ENCODE measurements around the gene SULT4A1. TPM values are rescaled to one million over a fixed set of nuclear protein-coding genes. Genes with fewer than 3 reads are reported as not detected.
A peak's percentile ranks its signal among the peaks of the same experiment; 100 is the strongest.

SULT4A1 gene
- total RNA-seq, 1 experiment from 2014 or later = 15.0 TPM

DNA sequence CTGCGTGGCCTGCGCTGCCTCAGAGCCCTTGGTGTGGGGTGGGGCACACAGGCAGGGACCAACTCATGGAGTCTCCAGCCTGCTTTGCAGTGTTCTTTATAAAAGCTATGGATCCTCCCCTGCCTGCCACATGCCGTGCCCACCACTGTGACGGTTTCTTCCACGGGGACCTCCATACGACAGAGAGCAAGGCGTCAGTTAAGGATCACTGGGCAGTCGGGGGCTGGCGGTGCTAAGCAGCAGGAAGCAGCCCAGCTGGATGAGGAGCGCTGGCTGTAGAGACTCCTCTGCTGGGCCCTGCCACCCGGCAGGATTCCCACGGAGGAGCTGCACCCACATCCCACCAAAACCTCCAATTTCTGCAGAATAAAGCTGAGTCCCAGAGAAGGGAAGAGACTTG, 27.1 kb downstream of the SULT4A1 start:
- no peak overlapping the region for H4K91ac ChIP-seq (ENCODE audit: insufficient read length, low read depth, low read length)
- no peak overlapping the region for H3T11ph ChIP-seq (ENCODE audit: low read length)
- no CpG with 5 or more reads among the region's 12 CpGs for WGBS (ENCODE audit: extremely low coverage, insufficient read length, low lambda C conversion rate)
- no peak overlapping the region for H3K18ac ChIP-seq (ENCODE audit: insufficient read length, low read depth, low read length)
- H4K8ac ChIP-seq (replicated peaks; ENCODE audit: insufficient read length, low read depth, low read length) = no peak overlapping the region
- no peak overlapping the region for H2BK120ac ChIP-seq (ENCODE audit: low read depth, low read length, poor library complexity, severe bottlenecking)
- no peak overlapping the region for H3K9ac ChIP-seq (ENCODE audit: extremely low read depth, insufficient read length, low read length)
- no peak overlapping the region for H2BK15ac ChIP-seq (ENCODE audit: low read depth, low read length)
- H3K23ac ChIP-seq (ENCODE audit: insufficient read length, low read depth, low read length) = no peak overlapping the region
- H3K27ac ChIP-seq (ENCODE audit: insufficient read length, low read depth, low read length) = no peak overlapping the region
- H3K56ac ChIP-seq (ENCODE audit: insufficient read length, low read depth, low read length) = no peak overlapping the region
- peak overlapping the region in 2 of 3 experiments; percentile 39 to 71; a peak in 3 of 7 replicates for H3K27ac Mint-ChIP-seq
- no peak overlapping the region for H3K14ac ChIP-seq (ENCODE audit: insufficient read depth, low read length)
- TF ChIP-seq, protein P1, sequence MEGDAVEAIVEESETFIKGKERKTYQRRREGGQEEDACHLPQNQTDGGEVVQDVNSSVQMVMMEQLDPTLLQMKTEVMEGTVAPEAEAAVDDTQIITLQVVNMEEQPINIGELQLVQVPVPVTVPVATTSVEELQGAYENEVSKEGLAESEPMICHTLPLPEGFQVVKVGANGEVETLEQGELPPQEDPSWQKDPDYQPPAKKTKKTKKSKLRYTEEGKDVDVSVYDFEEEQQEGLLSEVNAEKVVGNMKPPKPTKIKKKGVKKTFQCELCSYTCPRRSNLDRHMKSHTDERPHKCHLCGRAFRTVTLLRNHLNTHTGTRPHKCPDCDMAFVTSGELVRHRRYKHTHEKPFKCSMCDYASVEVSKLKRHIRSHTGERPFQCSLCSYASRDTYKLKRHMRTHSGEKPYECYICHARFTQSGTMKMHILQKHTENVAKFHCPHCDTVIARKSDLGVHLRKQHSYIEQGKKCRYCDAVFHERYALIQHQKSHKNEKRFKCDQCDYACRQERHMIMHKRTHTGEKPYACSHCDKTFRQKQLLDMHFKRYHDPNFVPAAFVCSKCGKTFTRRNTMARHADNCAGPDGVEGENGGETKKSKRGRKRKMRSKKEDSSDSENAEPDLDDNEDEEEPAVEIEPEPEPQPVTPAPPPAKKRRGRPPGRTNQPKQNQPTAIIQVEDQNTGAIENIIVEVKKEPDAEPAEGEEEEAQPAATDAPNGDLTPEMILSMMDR (conservative IDR thresholded peaks at IDR 0.05) = no peak
- no peaks in the 10 kb centered on the region for H3K27me3 ChIP-seq (ENCODE audit: insufficient read depth, low read length)
- no peak for DNase-seq
- H2BK20ac ChIP-seq (ENCODE audit: low read depth, low read length, poor library complexity, severe bottlenecking) = no peak overlapping the region
- H3K4ac ChIP-seq (ENCODE audit: low read depth, low read length) = no peak overlapping the region
- peaks cover 11 to 42% (median 41%) of the 10 kb centered on the region in 3 experiments; a peak in 6 of 7 replicates for H3K36me3 Mint-ChIP-seq (ENCODE audit: insufficient read depth in 1 of 3, low read depth in 3 of 3)
- no peaks in the 10 kb centered on the region for H3K9me3 Mint-ChIP-seq
- H3K27me3 Mint-ChIP-seq (ENCODE audit: low read depth) = no peaks in the 10 kb centered on the region
- no peaks in the 10 kb centered on the region for H3K9me3 ChIP-seq (ENCODE audit: control insufficient read depth, low read depth, low read length)
- H4K20me1 ChIP-seq (ENCODE audit: control insufficient read depth, insufficient read depth, insufficient read length) = no peaks in the 10 kb centered on the region
- no peak overlapping the region for H4K5ac ChIP-seq (ENCODE audit: insufficient read length, low read depth, low read length)
- no peak overlapping the region for H2AFZ ChIP-seq (ENCODE audit: low read length)
- no peak overlapping the region for H2BK12ac ChIP-seq (ENCODE audit: insufficient read length, low read depth, low read length)
- H2AK5ac ChIP-seq (ENCODE audit: insufficient read length, low read length) = no peak overlapping the region
- H3K79me2 ChIP-seq (ENCODE audit: insufficient read depth, low read length) = no peaks in the 10 kb centered on the region; the same call in 1 of the 2 replicates
- no peaks in the 10 kb centered on the region for H3K4me1 ChIP-seq (ENCODE audit: insufficient read depth, low read length)
- no peak overlapping the region for H3K4me3 Mint-ChIP-seq
- H3K23me2 ChIP-seq (ENCODE audit: insufficient read length, low read depth, low read length, poor library complexity, severe bottlenecking) = no peaks in the 10 kb centered on the region
- no peak overlapping the region for H3K4me2 ChIP-seq (ENCODE audit: insufficient read depth, insufficient read length, low read length)
- H3K4me1 Mint-ChIP-seq = no peaks in the 10 kb centered on the region; a peak in 1 of 4 replicates
- H3K79me1 ChIP-seq (ENCODE audit: insufficient read depth, low read depth, low read length, poor library complexity, severe bottlenecking) = no peaks in the 10 kb centered on the region
- no peak overlapping the region for H2BK5ac ChIP-seq (ENCODE audit: insufficient read length, low read length)

All from H9 (cell line).